BJ (cell line): ENCODE measurements around the gene HIPK2. TPM values are rescaled to one million over a fixed set of nuclear protein-coding genes. Genes with fewer than 3 reads are reported as not detected.

Experiments
- CTCF ChIA-PET: fragments of 350-600 bp; formaldehyde crosslinking; extraction: SDS; loops from one replicate; lab custom pipeline; 2021; ENCODE audit warnings: antibody characterized with exemption, inconsistent platforms; lab: Yijun Ruan, JAX
- POLR2A ChIA-PET: fragments of 300-600 bp; sonication (Branson Sonifier 250); formaldehyde crosslinking; extraction: SDS; loops from one replicate; lab custom pipeline; 2021; ENCODE audit warnings: antibody characterized with exemption; lab: Charles Lee
- DNase-seq: peaks from one replicate; pipeline ENCODE4 v3.0.0-alpha.2; 2011; ENCODE audit warnings: low read depth
- H3K27me3 ChIP-seq: 2 replicates; pipeline ENCODE4 v1.6.0; 2011; ENCODE audit warnings: low read length; ENCODE audit not compliant: control insufficient read depth, insufficient read depth
- H3K36me3 ChIP-seq: 2 replicates; pipeline ENCODE4 v1.5.1; 2011; ENCODE audit warnings: low read length; ENCODE audit not compliant: control insufficient read depth, insufficient read depth
- H3K4me3 ChIP-seq: 2 replicates; pipeline ENCODE4 v1.5.1; 2011; ENCODE audit warnings: low read depth, mild to moderate bottlenecking, control low read depth, low read length
- CTCF ChIP-seq: IDR thresholded peaks from 2 replicates; pipeline ENCODE4 v1.5.1; 2011; ENCODE audit warnings: low read depth, mild to moderate bottlenecking, control low read depth, inconsistent platforms, low read length, moderate library complexity; ENCODE audit not compliant: insufficient read depth
- polyA plus RNA-seq: library from polyadenylated mRNA; depleted of rRNA; stranded (reverse); fragments of >200 nt; gene quantifications from 2 replicates; pipeline ENCODE4 v1.2.3, GENCODE V29; 2011

The HIPK2 gene
- polyA plus RNA-seq, 1 experiment = 3.6 TPM

GRCh38 chr7:139681463-139681755 lies 96.4 kb downstream of the HIPK2 start:
- Histone ChIP-seq H3K36me3 (no peaks in the 10 kb centered on the region), H3K4me3 (no peak overlapping the region), H3K27me3 (no peaks in the 10 kb centered on the region)
- TF ChIP-seq CTCF = no peak
- DNase-seq = no peak
- ChIA-PET CTCF (interaction anchor here (1.5 kb wide), 1 partner anchor 11 kb away, joined by 3 read pairs; no protein-coding TSS in a partner anchor), POLR2A (no interaction called here)

- H3K27me3 ChIP-seq = no peaks in the 10 kb centered on the region
- no peak for TF ChIP-seq CTCF
- H3K4me3 ChIP-seq = no peak overlapping the region
- ChIA-PET POLR2A (no interaction called here), CTCF (interaction anchor here (1.5 kb wide), 1 partner anchor 11 kb away, joined by 3 read pairs; no protein-coding TSS in a partner anchor)
- peak; percentile 77 for DNase-seq
- H3K36me3 ChIP-seq = no peaks in the 10 kb centered on the region
Measured at GRCh38 chr7:139680676-139681462, 96.9 kb downstream of the HIPK2 start.

- CTCF ChIA-PET = no interaction called here
Measured at GRCh38 chr7:139679731-139680594, 97.8 kb downstream of the HIPK2 start.

GRCh38 chr7:139676390-139676789 lies 101.4 kb downstream of the HIPK2 start:
- TF ChIP-seq CTCF = no peak
- Histone ChIP-seq H3K36me3 (no peaks in the 10 kb centered on the region), H3K4me3 (no peak overlapping the region), H3K27me3 (no peaks in the 10 kb centered on the region)
- CTCF ChIA-PET = no interaction called here
- POLR2A ChIA-PET = no interaction called here
- DNase-seq = no peak

More at GRCh38 chr7:139679731-139680594, 97.8 kb downstream of the HIPK2 start:
- POLR2A ChIA-PET = no interaction called here
- Histone ChIP-seq H3K27me3 (no peaks in the 10 kb centered on the region), H3K36me3 (no peaks in the 10 kb centered on the region), H3K4me3 (no peak overlapping the region)
- DNase-seq = no peak
- no peak for TF ChIP-seq CTCF
